Hematopoietic multipotent progenitor cell treated with erythropoietin and hydrocortisone succinate and interleukin-3 and kit ligand, for 17 days (in vitro differentiated cells): ENCODE measurements around the gene FNDC7.
A peak's percentile ranks its signal among the peaks of the same experiment; 100 is the strongest.
"Not testable (repeated sequence)": the region's sequence is repeated elsewhere in the genome, so short reads cannot be mapped to it uniquely, and the experiment has no call there.

Experiments used
- DNase-seq: peaks from one replicate; pipeline ENCODE4 v3.0.0-alpha.2; 2015; ENCODE audit warnings: low spot score

The FNDC7 gene, protein sequence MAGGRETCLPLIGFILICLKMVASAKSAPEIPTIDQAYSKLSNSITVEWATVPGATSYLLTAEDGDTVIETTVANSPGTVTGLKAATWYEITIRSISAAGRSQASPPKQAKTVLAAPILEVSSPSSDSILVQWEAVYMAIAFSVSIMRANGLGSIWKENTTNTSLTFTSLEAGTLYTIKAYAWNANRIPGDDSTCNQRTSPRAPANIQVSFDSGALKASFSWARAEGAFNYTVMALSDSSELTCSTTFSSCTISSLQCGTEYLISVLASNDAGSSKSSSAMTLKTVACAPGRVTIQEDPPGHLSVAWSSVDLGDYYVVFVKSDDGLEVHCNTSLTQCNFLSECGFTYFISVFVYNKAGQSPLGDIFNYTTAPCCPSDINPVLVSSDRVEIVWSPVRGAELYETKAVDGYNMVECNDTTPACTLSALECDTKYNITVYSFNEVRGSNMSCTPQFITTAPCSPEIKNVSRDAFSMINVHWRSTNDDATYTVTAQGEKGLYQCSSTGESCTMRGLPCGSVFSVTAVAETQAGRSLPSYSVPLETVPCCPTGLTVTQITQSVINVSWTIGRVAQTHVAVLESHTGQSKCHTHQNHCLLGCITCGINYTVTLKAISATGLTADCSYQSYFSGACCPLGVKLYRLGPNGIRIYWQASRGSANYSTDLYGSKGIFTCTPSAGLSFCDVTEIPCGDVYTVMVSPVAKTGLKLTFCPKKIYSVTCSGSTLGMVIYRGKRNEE

DNA sequence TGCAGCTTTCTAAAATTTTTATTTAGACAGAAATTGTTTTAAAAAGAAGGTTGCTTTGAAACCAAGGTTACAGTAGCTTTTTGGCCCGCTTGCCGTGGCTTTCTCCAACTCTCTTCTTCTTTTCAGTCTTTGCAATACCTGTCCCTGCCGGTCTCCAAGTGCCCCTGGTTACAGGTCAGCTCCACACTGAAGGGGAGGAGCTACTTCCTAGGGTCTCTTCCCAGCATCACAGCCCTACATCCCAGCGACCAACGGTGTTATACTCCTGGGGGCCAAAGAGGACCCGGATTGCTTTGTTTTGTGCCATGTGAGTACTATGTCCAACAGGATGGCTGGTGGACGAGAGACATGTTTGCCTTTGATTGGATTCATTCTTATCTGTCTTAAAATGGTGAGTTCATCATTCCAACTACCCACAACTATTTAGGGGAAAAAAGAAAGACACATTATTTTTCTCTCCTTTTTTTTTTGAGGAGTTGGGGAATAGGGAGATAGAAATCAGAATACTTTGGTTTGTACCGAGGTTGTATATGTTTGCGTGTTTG, at the start of gene FNDC7:
Gene FNDC7 (plus strand): TSS at position 303 of the 545 bp plus-strand sequence. CDS start 26 bp downstream, at position 329.
- DNase-seq: no peak

DNA sequence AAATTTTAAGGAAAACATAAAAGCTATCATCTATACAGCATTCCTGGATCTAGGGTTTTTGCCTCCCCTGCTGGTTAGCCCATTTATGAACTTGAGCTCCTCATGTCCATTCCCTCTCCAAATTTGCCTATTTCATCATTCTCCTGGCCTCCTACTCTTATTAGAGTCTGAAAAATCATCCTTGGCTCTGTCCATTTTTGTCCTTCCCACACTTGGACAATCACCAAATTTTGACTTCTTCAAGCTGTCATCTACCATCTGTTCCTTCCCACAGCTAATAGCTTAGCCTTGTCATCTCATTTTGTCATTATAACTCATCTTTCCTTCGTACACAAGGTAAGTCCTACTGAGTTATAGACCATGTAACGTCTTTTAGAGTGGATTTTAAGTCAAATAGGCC, 49.6 kb upstream of the FNDC7 start:
- DNase-seq: no peak

DNA sequence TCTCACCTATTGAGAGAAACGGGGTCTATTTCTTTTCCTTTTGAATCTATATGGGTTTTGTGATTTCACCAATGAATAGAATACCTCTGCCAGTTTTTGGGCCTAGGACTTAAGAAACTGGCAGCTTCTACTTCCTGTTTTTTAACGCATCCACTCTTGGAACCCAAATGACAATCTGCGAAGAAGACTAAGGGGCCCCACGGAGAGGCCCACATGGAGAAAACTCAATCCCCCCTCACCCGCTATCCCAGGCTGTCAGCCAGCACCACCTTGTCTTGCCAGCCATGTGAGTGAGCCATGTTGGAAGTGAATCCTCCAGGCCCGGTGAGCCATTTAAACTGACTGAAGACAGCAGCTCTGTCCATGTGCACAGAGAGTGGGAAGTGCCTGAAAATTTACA, 48.2 kb upstream of the FNDC7 start:
- DNase-seq: no peak

DNA sequence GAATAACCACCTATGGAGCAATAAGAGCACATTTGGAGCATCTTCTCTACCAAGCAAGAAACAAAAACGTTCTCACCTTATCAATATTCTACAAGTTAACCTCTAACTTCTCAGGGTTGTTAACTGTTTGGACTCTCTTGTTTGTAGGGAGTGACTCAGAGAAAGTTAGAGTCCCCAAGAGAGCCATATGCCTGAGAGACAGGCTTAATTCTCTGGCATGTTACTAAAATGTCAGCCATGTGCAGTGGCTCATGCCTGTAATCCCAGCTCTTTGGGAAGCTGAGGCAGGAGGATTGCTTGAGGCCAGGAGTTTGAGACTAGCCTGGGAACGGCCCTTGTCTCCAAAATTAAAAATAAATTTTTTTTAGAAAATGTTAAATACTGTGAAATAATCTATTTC, 47.6 kb upstream of the FNDC7 start:
- no peak for DNase-seq

DNA sequence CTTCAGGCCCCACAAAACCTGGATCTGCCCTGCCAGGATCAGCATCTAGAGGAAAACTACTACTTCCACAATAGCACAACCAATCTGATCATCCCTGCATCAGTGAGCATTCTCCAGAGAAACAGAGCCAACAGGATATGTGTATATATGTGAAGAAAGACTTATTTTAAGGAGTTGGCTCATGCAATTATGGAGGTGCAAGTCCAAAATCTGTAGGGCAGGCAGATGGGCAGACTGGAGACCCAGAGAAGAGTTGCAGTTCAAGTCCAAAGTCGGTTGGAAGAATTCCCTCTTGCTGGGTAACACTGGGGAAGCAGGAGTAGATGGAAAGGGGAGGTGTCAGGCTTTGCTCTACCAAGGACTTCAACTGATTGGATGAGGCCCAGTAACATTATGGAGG, 46.9 kb upstream of the FNDC7 start:
- no peak for DNase-seq

DNA sequence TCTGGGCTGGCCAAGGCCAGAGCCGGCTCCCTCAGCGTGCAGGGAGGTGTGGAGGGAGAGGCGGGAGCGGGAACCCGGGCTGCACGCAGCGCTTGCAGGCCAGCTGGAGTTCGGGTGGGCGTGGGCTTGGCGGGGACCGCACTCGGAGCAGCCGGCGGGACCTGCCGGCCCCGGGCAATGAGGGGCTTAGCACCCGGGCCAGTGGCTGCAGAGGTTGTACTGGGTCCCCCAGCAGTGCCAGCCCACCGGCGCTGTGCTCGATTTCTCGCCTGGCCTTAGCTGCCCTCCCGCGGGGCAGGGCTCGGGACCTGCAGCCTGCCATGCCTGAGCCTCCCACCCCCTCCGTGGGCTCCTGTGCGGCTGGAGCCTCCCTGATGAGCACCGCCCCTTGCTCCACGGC, 45.3 kb upstream of the FNDC7 start:
- DNase-seq: not testable (repeated sequence)

DNA sequence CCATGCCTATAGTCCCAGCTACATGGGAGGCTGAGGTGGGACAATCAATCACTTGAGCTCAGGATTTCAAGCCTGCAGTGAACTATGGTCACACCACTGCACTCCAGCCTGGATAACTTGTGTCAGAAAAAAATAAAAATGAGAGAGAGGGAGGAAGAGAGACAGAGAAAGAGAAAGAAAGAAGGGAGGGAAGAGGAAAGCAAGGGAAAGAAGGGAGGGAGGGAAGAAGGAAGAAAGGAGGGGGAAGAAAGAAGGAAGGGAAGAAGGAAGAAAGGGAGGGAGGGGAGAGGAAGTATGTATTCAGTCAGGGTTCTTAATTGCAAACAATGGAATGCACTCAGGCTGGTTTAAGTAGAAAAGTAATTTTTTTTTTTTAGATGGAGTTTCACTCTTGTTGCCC, 43.9 kb upstream of the FNDC7 start:
- no peak for DNase-seq

DNA sequence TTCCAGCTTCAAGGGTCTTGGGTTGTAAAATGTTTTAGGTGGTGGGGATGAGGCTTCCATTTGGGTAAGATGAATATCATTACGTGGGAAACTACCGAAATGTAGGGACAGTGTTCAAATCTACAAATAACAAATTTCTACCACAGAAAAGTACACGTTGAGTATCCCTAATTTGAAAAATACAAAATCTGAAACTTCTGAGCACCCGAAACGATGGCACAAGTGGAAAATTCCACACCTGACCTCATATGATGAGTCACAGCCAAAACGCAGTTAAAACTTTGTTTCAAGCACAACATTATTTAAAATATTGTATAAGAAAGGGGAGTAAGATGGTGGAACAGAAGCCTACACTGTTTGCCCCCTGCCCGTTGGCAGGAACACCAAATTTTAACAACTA, 43.0 kb upstream of the FNDC7 start:
- no peak for DNase-seq

DNA sequence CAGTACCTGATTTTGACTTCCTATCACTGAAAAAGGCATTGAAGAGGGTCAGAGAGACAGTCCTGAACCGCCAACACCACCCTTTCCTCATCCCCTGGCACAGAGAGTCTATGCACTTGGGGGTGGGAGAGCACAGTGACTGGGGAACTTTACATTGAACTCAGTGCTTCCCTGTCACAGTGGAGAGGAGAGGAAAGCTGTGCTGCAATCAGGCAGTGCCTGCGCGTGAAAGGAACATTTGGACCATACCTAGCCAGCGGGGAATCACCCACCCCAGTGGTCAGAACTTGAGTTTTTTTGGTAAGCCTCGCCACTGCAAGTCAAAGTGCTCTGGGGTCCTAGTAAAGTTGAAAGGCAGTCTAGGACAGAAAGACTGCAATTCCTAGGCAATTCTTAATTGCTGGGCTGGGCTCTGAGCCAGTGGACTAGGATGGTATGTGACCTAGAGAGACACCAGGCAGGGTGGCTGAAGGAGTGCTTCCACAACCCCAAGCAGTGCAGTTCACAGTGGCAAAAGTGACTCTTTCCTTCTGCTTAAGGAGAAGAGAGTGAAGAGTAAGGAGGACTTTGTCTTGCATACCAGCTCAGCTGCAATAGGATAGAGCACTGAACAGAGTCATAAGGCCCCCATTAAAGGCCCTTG, 42.5 kb upstream of the FNDC7 start:
- no peak for DNase-seq

DNA sequence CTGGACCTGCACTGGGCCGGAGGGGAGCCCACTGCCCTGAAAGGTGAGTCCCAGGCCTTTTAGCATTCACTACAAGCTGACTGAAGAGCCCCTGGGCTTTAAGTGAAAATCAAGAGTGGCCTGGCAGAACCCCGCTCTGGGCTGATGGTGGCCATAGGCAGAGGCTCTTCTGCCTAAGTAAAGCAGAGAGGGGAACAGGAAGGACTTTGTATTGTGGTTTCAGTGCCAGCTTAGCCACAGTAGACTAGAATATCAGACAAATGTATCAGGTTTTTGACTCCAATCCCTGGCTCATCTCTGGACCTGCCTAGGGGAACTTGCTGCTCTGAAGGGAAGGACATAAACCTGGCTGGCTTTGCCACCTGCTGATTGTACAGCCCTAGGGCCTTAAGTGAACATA, 41.6 kb upstream of the FNDC7 start:
- DNase-seq: no peak

DNA sequence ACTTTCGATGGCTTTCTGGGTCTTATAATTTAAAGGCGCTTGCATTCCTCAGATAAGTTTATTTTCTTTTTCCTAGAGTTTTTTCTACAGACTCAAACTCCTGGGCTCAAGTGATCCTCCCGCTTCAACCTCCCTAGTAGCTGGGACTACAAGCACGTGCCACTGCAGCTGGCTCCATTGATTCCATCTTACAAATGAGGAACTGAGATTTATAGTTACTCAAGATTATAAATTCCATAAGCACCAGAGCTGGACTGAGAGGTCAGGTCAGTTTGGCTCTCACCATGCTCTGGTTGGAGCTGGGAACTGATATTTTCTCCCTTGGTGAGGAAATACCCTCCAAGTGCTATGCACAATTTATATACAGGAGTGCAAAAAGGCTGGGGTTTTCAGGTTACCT, 34.0 kb upstream of the FNDC7 start:
- no peak for DNase-seq

DNA sequence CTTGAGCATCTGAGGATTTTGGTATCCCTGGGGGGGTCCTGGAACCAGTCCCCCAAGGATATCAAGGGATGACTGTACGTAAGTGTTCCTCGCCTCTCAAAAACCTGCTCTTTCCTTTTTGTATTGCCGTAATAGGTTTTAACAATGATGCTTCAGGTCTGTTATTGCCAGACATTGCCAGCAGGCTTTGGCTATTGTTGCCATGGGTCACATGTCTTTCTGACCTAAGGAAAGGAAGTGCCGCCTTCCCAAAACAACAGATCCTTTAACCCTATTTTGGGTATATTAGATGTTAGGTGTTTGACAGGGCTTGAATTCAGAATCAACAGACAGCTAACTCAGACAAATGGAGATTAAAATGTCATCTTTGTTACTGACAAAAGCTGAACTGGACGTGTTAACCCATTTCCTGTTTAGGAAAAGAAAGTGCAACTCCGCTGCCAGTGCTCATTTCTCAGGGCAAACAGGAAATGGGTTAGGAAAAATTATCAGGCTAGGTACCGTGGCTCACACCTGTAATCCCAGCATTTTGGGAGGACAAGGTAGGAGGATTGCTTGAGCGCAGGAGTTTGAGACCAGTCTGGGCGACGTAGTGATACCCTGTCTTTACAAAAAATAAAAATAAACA, 33.0 kb upstream of the FNDC7 start:
- DNase-seq: no peak

DNA sequence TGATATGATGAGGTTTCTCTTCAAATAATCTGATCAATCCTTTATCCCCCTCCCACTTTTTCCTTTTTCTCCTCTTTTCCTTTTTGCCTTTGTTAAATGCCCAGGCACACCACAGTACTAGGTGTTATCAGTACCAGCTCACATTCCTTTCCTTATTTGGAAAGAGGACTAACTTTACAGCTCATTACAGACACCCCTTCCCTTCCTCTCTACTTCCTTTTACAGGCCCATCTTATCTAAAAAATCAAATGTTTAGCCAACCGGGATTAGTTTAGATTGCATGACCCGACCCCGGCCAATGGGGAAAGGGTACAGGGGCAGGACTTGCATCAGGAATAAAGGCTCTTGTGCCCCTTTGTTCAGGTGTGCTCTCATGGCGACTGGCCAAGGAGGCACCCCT, 31.0 kb upstream of the FNDC7 start:
- DNase-seq: not testable (repeated sequence)

DNA sequence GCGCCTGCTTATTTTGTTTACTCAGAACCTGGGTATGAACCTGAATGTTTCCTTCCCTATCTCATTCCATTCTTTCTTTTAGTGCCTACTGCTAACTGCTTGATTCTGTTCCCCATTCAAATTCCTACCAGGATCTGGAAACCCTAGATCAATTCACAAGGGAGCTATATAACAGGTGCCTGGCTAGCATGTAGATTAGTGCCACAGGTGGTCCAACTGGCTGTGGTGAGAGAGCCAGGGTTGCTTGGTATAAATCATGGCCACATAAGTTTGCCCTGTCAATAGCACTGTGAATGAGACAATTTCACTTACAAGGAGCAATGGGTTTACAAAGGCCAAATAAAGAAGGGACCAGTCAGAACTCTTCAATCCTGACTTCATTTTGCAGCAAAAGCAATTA, 27.2 kb upstream of the FNDC7 start:
- DNase-seq: no peak

DNA sequence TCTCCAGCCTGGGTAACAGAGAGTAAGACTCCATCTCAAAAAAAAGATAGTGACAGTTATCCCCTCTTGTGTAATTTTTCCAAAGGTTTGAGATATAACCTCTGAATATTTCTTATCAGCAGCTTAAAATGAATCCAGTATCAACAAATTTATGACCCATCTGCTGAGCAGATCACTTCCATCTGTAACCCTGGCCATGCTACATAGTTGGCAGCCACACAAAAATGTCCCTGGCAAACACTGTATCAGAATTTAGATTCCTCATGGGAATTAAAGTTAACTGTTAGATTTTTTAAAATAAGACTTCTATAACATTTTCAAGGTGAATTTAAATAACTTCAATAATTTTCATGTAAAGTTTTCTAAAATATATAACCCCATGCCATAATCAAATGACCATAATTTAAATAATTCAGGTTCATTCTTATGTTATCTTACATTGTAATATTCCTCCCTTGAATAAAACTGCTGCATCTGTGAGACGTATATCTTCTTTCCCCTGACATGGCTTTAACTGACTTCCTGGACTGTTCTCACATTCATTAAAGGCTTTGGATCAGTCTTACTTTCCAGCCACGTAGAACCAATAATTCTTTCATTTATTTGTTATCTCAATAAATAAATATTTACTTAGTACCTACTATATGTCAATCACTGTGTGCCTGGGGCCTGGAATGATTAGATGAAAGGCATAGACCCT, 25.9 kb upstream of the FNDC7 start:
- DNase-seq: no peak

DNA sequence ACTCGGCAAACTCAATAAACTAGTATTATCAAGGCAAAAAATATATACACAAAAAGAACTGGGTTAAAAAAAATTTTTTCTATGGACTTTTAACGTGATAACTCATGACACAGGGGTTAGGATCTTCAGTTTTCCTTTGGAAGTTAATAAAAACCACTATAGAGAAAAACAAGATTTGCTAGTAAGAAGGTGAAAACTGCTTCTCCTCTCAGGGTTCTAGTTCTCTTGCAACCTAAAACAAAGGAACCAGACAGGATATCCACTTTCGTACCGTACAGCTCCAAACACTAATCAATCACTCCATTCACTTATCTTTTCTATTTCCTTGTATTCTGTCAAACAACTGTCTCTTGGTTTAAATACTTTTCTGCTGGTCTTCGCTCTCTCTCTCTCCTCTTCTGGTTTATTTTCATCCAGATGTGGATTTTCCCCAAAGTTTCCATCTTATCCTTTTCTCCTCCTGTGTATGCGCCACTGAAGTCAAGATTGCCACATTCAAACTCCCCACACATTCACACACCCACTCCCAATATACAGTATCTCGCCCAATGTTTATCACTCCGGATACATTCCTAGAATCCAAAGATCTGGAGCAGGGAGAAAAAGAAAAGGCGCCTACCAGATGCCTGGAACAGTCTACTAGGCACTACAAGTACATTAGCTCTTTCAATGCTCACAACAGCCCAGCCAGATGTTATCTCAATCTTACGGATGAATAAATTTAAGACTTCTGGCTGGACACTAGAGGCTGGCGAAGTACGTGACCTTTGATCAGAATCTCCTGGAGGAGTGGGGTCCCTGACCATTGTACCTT, 21.4 kb upstream of the FNDC7 start:
- peak; percentile 61 for DNase-seq

DNA sequence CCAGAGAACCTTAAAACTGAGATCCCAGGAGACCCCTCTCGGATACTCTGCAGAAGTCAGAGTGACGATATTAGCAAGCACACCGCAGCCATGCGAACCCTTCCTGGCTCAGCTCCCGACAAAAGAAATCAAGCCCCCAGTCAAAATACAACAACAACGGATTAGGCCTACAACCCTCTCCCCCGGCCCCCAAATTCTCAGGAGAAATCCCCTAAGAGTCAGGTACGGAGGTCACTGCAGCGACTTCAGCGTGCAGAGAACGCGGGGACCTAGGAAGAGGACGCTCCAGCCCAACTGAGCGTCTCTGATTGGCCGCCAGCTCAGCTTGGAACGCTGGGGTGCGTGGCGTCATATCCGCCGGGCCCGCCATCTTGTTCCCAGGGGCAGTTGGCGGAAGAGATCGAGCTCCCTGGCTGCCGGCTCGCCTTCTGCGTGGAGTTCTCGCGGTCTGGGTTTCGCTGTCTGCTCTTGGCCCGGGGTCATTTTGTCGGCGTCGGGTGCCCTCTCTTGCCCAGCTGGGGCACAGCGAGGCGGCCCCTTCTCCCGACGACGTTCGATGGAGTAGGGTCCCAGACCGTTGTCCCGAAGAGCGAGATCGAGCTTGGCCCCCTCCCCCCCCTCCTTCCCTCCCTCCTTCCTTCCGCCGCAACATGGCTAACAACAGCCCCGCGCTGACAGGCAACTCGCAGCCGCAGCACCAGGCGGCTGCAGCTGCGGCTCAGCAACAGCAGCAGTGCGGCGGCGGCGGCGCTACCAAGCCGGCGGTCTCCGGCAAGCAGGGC, 20.6 kb upstream of the FNDC7 start, which contains the start of gene PRPF38B:
Gene PRPF38B (plus strand): TSS at position 369 of the 782 bp plus-strand sequence. CDS start 282 bp downstream, at position 651.
- DNase-seq: peak; percentile 92

DNA sequence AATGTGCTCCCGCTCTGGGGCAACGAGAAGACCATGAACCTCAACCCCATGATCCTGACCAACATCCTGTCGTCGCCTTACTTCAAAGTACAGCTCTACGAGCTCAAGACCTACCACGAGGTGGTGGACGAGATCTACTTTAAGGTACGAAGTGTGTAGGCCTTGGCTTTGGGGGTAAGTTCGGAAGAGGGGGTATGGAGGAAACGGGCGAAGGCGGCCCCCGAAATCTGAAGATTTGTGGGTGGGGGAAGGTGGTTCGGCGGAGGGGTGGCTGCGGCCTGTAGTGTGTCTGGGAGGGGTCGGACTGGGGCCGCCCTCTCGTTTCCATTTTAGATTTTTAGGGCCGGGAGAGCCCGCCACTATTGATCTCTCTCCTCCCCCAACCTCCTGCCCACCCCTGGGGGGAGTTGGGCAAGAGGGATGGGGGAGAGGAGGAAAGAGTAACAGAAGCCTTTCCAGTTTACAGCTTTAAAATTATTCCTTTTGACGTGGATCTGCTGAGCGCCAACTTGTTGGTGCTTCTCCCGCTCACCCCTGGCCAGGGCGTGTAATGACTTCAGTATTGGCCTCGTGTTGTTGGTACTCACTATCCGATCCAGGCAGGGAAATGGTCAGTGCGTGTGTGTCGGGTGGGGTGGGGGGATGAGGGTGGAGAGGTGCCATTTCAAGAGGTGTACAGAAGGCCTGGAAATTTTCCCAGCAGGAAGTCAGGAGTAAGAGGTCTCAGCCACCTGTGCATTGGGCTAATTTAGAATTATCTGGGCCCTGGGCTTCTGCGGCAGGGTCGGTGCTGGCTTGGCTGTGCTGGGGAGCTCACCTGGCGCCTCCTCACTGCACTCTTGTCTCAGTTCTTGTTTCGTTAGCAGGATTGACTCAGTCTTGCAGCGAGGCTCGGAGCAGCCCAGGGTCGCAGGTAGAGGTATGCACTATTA, 19.7 kb upstream of the FNDC7 start:
- peak; percentile 80 for DNase-seq

DNA sequence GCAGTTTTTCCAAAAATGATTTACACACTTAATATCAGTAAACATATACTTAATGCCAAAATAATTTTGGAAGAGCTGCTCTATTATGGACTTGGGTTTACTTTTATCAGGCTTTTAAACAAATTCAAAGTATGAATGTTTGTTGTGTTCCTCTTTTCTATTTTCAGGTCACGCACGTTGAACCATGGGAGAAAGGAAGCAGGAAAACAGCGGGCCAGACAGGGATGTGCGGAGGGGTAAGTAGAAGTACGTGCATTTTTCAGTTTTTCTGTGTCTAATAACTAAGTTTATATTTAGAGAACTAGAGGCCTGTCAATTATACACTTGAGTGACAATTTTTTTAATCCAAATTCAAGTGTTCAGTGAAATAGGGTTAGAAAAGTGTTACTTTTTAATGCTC, 17.2 kb upstream of the FNDC7 start:
- no peak for DNase-seq
